Measurements from ENCODE around the gene SBF2.

DNA sequence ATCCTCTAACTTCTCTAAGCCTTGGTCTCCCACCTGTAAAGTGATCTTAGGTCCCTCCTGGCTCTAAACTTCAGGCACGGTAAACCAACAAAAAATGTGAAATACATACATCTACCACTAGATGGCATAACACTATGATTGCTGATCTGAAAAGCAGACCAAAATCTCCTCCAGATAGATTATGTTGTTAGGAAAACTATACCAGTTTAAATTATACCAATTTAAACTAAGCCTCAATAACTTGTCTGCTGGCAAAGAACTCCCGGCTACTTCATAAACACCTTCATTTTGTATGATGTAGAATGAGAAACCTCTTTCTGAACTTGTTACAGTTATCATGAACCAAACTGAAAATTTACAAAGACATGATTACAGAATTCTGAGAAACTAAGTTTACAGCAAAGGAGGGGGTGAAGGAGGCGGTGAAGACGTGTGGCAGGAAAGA lies 85.9 kb downstream of the SBF2 start:
- TF ChIP-seq, protein P1, sequence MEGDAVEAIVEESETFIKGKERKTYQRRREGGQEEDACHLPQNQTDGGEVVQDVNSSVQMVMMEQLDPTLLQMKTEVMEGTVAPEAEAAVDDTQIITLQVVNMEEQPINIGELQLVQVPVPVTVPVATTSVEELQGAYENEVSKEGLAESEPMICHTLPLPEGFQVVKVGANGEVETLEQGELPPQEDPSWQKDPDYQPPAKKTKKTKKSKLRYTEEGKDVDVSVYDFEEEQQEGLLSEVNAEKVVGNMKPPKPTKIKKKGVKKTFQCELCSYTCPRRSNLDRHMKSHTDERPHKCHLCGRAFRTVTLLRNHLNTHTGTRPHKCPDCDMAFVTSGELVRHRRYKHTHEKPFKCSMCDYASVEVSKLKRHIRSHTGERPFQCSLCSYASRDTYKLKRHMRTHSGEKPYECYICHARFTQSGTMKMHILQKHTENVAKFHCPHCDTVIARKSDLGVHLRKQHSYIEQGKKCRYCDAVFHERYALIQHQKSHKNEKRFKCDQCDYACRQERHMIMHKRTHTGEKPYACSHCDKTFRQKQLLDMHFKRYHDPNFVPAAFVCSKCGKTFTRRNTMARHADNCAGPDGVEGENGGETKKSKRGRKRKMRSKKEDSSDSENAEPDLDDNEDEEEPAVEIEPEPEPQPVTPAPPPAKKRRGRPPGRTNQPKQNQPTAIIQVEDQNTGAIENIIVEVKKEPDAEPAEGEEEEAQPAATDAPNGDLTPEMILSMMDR (conservative IDR thresholded peaks at IDR 0.05 in 1 of 2, IDR thresholded peaks at IDR 0.05 in 1 of 2; ENCODE audit: extremely low read depth in 1 of 2, insufficient read depth in 1 of 2, low read depth in 1 of 2, low read length in 2 of 2) = peak; percentile 62 to 65
- TF ChIP-seq EZH2 (IDR thresholded peaks at IDR 0.05; ENCODE audit: borderline replicate concordance, low read length) = no peak

All from mammary epithelial cell (primary cell).